PC-3 (cell line): Measurements from ENCODE around the gene SLC25A30. TPM values are rescaled to one million over a fixed set of nuclear protein-coding genes. Genes with fewer than 3 reads are reported as not detected.

Experiments used
- ATAC-seq: fragments of 200-7000 bp; cut with Tn5 transposase; 2 replicates; pipeline ENCODE4 v1.9.1; 2020; ENCODE audit warnings: mild to moderate bottlenecking, moderate library complexity
- BruUV-seq: library from RNA; stranded (reverse); fragments of 400-500 nt; replicated peaks from 2 replicates; lab custom pipeline; 2021; lab: Mats Ljungman, UMichigan
- CTCF ChIA-PET: fragments of 300-600 bp; sonication (Branson Sonifier 250); formaldehyde crosslinking; loops from one replicate; lab custom pipeline; 2022; ENCODE audit warnings: antibody characterized with exemption; lab: Charles Lee
- POLR2A ChIA-PET: fragments of 300-600 bp; sonication (Branson Sonifier 250); formaldehyde crosslinking; loops from one replicate; lab custom pipeline; 2022; ENCODE audit warnings: antibody characterized with exemption; ENCODE audit not compliant: unreplicated experiment; lab: Charles Lee
- DNase-seq: peaks from one replicate; pipeline ENCODE4 v3.0.0-alpha.2; 2015
- H2AFZ ChIP-seq: fragments of 300-600 bp; sonication (generic); 2 replicates; pipeline ENCODE4 v1.6.0; 2016; ENCODE audit warnings: antibody characterized with exemption, low read length
- H3F3A ChIP-seq: fragments of 300-600 bp; sonication (generic); one replicate; pipeline ENCODE4 v1.6.0; 2017; ENCODE audit warnings: antibody characterized with exemption, low read length, control low read depth, mild to moderate bottlenecking; ENCODE audit not compliant: unreplicated experiment
- H3K27ac ChIP-seq: fragments of 300-600 bp; sonication (generic); 2 replicates; pipeline ENCODE4 v1.5.1; 2016; ENCODE audit warnings: mild to moderate bottlenecking, low read length
- H3K27me3 ChIP-seq: fragments of 300-600 bp; sonication (generic); 2 replicates; pipeline ENCODE4 v1.6.1; 2016; ENCODE audit warnings: low read length, mixed read lengths
- H3K36me3 ChIP-seq: fragments of 300-600 bp; sonication (generic); 2 replicates; pipeline ENCODE4 v1.6.1; 2016; ENCODE audit warnings: low read depth, mixed run types, low read length, mixed read lengths
- H3K4me1 ChIP-seq: fragments of 300-600 bp; sonication (generic); 2 replicates; pipeline ENCODE4 v1.5.1; 2016; ENCODE audit warnings: low read length; ENCODE audit not compliant: insufficient read depth
- H3K4me2 ChIP-seq: fragments of 300-600 bp; sonication (generic); 2 replicates; pipeline ENCODE4 v1.6.0; 2016; ENCODE audit warnings: low read length
- H3K4me3 ChIP-seq: fragments of 300-600 bp; sonication (generic); 2 replicates; pipeline ENCODE4 v1.5.1; 2016; ENCODE audit warnings: mild to moderate bottlenecking, low read length, mixed read lengths
- H3K79me2 ChIP-seq: fragments of 300-600 bp; sonication (generic); 2 replicates; pipeline ENCODE4 v1.6.1; 2017; ENCODE audit warnings: low read length, mixed read lengths
- H3K9ac ChIP-seq: fragments of 300-600 bp; sonication (generic); 2 replicates; pipeline ENCODE4 v1.6.0; 2016; ENCODE audit warnings: mild to moderate bottlenecking, low read length
- H3K9me2 ChIP-seq: fragments of 300-600 bp; sonication (generic); replicated peaks from 2 replicates; pipeline ENCODE4 v1.6.1; 2016; ENCODE audit warnings: mixed run types, low read length, mixed read lengths
- H3K9me3 ChIP-seq: fragments of 300-600 bp; sonication (generic); 2 replicates; pipeline ENCODE4 v1.6.1; 2016; ENCODE audit warnings: low read length, mixed read lengths
- H4K20me1 ChIP-seq: fragments of 300-600 bp; sonication (generic); 2 replicates; pipeline ENCODE4 v1.6.1; 2016; ENCODE audit warnings: low read length, mixed read lengths
- EZH2 ChIP-seq: fragments of 300-600 bp; sonication (generic); IDR thresholded peaks from one replicate; pipeline ENCODE4 v1.6.1; 2017; ENCODE audit warnings: antibody characterized with exemption, mild to moderate bottlenecking, low read length; ENCODE audit not compliant: unreplicated experiment
- EZH2phosphoT487 ChIP-seq: fragments of 300-600 bp; sonication (generic); IDR thresholded peaks from 2 replicates; pipeline ENCODE4 v1.6.1; 2018; ENCODE audit warnings: mild to moderate bottlenecking, antibody characterized with exemption, low read length, borderline replicate concordance
- intact Hi-C: fragments of 100-400 bp; cut with micrococcal nuclease; formaldehyde crosslinking; loops from 2 replicates; pipeline ENCODE4 v1.9.0; 2023
- total RNA-seq: library from RNA; depleted of rRNA; stranded (reverse); fragments of >200 nt; gene quantifications from 2 replicates; pipeline ENCODE4 v1.2.3, GENCODE V29; 2014
- TF ChIP-seq, protein P1 (sequence below): fragments of 300-600 bp; sonication (generic); conservative IDR thresholded peaks from 2 replicates; pipeline ENCODE4 v1.5.1; 2017; ENCODE audit warnings: antibody characterized with exemption, low read depth, mild to moderate bottlenecking, low read length

SLC25A30 gene
- total RNA-seq, 1 experiment from 2014 or later = 8.0 TPM

GRCh38 chr13:45410001-45410400 is 8.2 kb downstream of the SLC25A30 start:
- no peaks in the 10 kb centered on the region for H4K20me1 ChIP-seq
- H3F3A ChIP-seq = no peaks in the 10 kb centered on the region
- H2AFZ ChIP-seq = no peak overlapping the region
- H3K79me2 ChIP-seq = peaks cover 30% of the 10 kb centered on the region
- no peak for TF ChIP-seq EZH2phosphoT487
- TF ChIP-seq, protein P1, sequence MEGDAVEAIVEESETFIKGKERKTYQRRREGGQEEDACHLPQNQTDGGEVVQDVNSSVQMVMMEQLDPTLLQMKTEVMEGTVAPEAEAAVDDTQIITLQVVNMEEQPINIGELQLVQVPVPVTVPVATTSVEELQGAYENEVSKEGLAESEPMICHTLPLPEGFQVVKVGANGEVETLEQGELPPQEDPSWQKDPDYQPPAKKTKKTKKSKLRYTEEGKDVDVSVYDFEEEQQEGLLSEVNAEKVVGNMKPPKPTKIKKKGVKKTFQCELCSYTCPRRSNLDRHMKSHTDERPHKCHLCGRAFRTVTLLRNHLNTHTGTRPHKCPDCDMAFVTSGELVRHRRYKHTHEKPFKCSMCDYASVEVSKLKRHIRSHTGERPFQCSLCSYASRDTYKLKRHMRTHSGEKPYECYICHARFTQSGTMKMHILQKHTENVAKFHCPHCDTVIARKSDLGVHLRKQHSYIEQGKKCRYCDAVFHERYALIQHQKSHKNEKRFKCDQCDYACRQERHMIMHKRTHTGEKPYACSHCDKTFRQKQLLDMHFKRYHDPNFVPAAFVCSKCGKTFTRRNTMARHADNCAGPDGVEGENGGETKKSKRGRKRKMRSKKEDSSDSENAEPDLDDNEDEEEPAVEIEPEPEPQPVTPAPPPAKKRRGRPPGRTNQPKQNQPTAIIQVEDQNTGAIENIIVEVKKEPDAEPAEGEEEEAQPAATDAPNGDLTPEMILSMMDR = no peak
- TF ChIP-seq EZH2 = no peak
- H3K9ac ChIP-seq = no peak overlapping the region
- no peaks in the 10 kb centered on the region for H3K27me3 ChIP-seq
- no peak overlapping the region for H3K4me3 ChIP-seq
- intact Hi-C loops = no loop called here
- H3K4me1 ChIP-seq = peaks cover 11% of the 10 kb centered on the region; the same call in 1 of the 2 replicates
- no TSS peak for BruUV-seq
- DNase-seq (peak; percentile 5), ATAC-seq (no peak)
- ChIA-PET CTCF (no interaction called here), POLR2A (interaction anchor here (0.6 kb wide), 1 partner anchor 60 kb away, joined by 3 read pairs; no protein-coding TSS in a partner anchor)
- H3K27ac ChIP-seq = no peak overlapping the region
- H3K9me2 ChIP-seq = no peaks in the 10 kb centered on the region
- peaks cover 10% of the 10 kb centered on the region; the same call in 1 of the 2 replicates for H3K36me3 ChIP-seq
- no peak overlapping the region for H3K4me2 ChIP-seq
- no peaks in the 10 kb centered on the region for H3K9me3 ChIP-seq

DNA sequence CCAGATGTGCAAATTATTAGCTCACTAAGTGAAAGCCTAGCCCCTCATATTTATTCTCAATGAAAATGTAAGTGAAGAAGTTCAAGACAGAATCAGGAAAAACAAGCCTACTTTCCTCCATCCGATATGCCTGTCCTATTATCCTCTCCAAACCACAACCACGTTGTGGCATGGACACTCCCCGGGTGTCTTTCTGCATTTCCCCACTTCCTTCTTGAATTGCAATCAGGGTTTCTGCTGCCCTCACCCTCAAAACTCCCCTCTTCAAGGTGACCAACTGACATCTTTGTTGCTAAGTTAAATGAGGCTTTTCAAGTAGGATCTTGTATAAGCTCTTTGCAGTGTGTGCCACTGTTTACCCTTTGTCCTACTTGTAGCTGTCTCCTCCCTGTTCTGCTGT is 11.8 kb downstream of the SLC25A30 start:
- no peaks in the 10 kb centered on the region for H3F3A ChIP-seq
- H3K4me3 ChIP-seq = no peak overlapping the region
- no peak overlapping the region for H3K4me2 ChIP-seq
- no peaks in the 10 kb centered on the region for H3K79me2 ChIP-seq
- no peak overlapping the region for H3K27ac ChIP-seq
- no peaks in the 10 kb centered on the region for H3K9me3 ChIP-seq
- DNase-seq (no peak), ATAC-seq (no peak)
- H3K36me3 ChIP-seq = peaks cover 10% of the 10 kb centered on the region; the same call in 1 of the 2 replicates
- no peak overlapping the region for H2AFZ ChIP-seq
- TF ChIP-seq EZH2 (no peak), EZH2phosphoT487 (no peak)
- TF ChIP-seq, protein P1 = no peak
- BruUV-seq = no TSS peak
- no peaks in the 10 kb centered on the region for H3K27me3 ChIP-seq
- ChIA-PET POLR2A (no interaction called here), CTCF (no interaction called here)
- H3K9ac ChIP-seq = no peak overlapping the region
- intact Hi-C loops = no loop called here
- no peaks in the 10 kb centered on the region for H4K20me1 ChIP-seq
- H3K9me2 ChIP-seq = no peaks in the 10 kb centered on the region
- H3K4me1 ChIP-seq = no peaks in the 10 kb centered on the region

GRCh38 chr13:45403081-45403480 is 15.1 kb downstream of the SLC25A30 start:
- no peaks in the 10 kb centered on the region for H3K79me2 ChIP-seq
- ChIA-PET POLR2A (no interaction called here), CTCF (interaction anchor here (0.7 kb wide), 1 partner anchor 9 kb away, joined by 3 read pairs; no protein-coding TSS in a partner anchor)
- H4K20me1 ChIP-seq = no peaks in the 10 kb centered on the region
- ATAC-seq (no peak), DNase-seq (no peak)
- no peaks in the 10 kb centered on the region for H3F3A ChIP-seq
- H3K36me3 ChIP-seq = peaks cover 10% of the 10 kb centered on the region; the same call in 1 of the 2 replicates
- H3K4me3 ChIP-seq = no peak overlapping the region
- H3K9me3 ChIP-seq = no peaks in the 10 kb centered on the region
- H2AFZ ChIP-seq = no peak overlapping the region
- BruUV-seq = no TSS peak
- H3K9ac ChIP-seq = no peak overlapping the region
- H3K27me3 ChIP-seq = no peaks in the 10 kb centered on the region
- no peaks in the 10 kb centered on the region for H3K9me2 ChIP-seq
- no peak overlapping the region for H3K4me2 ChIP-seq
- H3K27ac ChIP-seq = no peak overlapping the region
- no peaks in the 10 kb centered on the region for H3K4me1 ChIP-seq
- intact Hi-C loops = no loop called here
- TF ChIP-seq EZH2phosphoT487 = no peak
- TF ChIP-seq EZH2 = no peak
- TF ChIP-seq, protein P1 = no peak
